ENCODE data around the gene GAN. TPM values are rescaled to one million over a fixed set of nuclear protein-coding genes. Genes with fewer than 3 reads are reported as not detected.

Gene GAN
- total and polyA plus RNA-seq, 10 of the 15 experiments (the other 5 are each of a cell fraction or from before 2014, with no cell fraction given): 0.42 to 8.4 (median 2.5) TPM

DNA sequence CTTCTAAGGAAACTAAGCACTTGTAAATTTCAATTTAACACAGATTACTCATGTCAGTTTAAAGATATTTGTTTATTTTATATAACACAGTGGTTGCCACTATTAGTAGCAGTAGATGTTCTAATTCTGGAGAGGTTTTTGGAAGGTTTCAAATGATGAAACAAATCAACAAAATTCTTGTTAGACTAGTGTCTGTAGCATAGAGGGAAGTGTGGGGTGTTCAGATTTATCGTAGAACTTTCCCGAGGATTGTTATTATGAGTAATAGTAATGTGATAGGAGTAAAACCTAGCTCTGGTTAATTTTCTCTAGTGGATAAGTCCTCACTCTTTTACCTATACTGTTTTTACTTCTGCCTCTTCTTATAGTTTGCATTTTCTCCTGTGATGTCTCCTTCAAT is 6.3 kb downstream of the GAN start:
- Histone ChIP-seq H3K4me1 (ENCODE audit: control insufficient read depth, insufficient read depth, low read length) (no peaks in the 10 kb centered on the region), H3K9me3 (replicated peaks; ENCODE audit: control insufficient read depth, insufficient read depth, low read length) (no peaks in the 10 kb centered on the region), H3K36me3 (ENCODE audit: control insufficient read depth in 2 of 2, insufficient read depth in 2 of 2, low read length in 1 of 2) (no peaks in the 10 kb centered on the region), H3K27ac (ENCODE audit: control insufficient read depth, insufficient read depth) (no peak overlapping the region), H2AFZ (ENCODE audit: control insufficient read depth, low read depth, low read length) (no peak overlapping the region), H3K79me2 (ENCODE audit: control insufficient read depth, insufficient read depth, low read length) (peaks cover 1% of the 10 kb centered on the region), H3K27me3 (replicated peaks in 1 of 2; ENCODE audit: control insufficient read depth in 2 of 2, insufficient read depth in 2 of 2, low read length in 1 of 2) (no peaks in the 10 kb centered on the region), H4K20me1 (ENCODE audit: control insufficient read depth, insufficient read depth) (no peaks in the 10 kb centered on the region), H3K9ac (ENCODE audit: control insufficient read depth, insufficient read depth, low read length) (no peak overlapping the region), H3K4me3 (no peak overlapping the region), H3K4me2 (ENCODE audit: control insufficient read depth, insufficient read depth) (no peak overlapping the region)
- ChIA-PET CTCF (interaction anchor here (0.6 kb wide), 1 partner anchor 258 kb away, joined by 5 read pairs; no protein-coding TSS in a partner anchor), RAD21 (ENCODE audit: unreplicated experiment) (no interaction called here), SMC1A (ENCODE audit: uncharacterized antibody, unreplicated experiment) (interaction anchor here (1.4 kb wide), 1 partner anchor 10 kb away, joined by 4 read pairs; no protein-coding TSS in a partner anchor), POLR2A (no interaction called here)
- intact Hi-C loops (cut with micrococcal nuclease; ENCODE audit: unreplicated experiment) (no loop called here), in situ Hi-C loops (cut with MboI) (no loop called here)
- TF ChIP-seq RUNX3 (IDR thresholded peaks at IDR 0.05; ENCODE audit: low read length): no peak
- TF ChIP-seq, protein P1, sequence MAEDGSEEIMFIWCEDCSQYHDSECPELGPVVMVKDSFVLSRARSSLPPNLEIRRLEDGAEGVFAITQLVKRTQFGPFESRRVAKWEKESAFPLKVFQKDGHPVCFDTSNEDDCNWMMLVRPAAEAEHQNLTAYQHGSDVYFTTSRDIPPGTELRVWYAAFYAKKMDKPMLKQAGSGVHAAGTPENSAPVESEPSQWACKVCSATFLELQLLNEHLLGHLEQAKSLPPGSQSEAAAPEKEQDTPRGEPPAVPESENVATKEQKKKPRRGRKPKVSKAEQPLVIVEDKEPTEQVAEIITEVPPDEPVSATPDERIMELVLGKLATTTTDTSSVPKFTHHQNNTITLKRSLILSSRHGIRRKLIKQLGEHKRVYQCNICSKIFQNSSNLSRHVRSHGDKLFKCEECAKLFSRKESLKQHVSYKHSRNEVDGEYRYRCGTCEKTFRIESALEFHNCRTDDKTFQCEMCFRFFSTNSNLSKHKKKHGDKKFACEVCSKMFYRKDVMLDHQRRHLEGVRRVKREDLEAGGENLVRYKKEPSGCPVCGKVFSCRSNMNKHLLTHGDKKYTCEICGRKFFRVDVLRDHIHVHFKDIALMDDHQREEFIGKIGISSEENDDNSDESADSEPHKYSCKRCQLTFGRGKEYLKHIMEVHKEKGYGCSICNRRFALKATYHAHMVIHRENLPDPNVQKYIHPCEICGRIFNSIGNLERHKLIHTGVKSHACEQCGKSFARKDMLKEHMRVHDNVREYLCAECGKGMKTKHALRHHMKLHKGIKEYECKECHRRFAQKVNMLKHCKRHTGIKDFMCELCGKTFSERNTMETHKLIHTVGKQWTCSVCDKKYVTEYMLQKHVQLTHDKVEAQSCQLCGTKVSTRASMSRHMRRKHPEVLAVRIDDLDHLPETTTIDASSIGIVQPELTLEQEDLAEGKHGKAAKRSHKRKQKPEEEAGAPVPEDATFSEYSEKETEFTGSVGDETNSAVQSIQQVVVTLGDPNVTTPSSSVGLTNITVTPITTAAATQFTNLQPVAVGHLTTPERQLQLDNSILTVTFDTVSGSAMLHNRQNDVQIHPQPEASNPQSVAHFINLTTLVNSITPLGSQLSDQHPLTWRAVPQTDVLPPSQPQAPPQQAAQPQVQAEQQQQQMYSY (CRISPR knock-in tag; IDR thresholded peaks at IDR 0.05): no peak
- TF ChIP-seq SIN3A (IDR thresholded peaks at IDR 0.05; ENCODE audit: low read depth, low read length): no peak
- TF ChIP-seq NR2C2 (IDR thresholded peaks at IDR 0.05; ENCODE audit: borderline replicate concordance, control insufficient read depth, insufficient read length, low read depth): no peak
- TF ChIP-seq GABPA (IDR thresholded peaks at IDR 0.05; ENCODE audit: low read depth): no peak
- no peak for TF ChIP-seq NFIC (IDR thresholded peaks at IDR 0.05; ENCODE audit: low read depth, low read length)
- no peak for DNase-seq (ENCODE audit: low read depth, low spot score)
- no peak for FAIRE-seq
- no peak for ATAC-seq
- 97% methylated on average over 2 of the region's 2 CpGs for WGBS (ENCODE audit: insufficient coverage, insufficient replicate concordance, low lambda C conversion rate, missing lambda C conversion rate)
- no TSS peak for BruUV-seq (replicated peaks)
